GM12864 (cell line): ENCODE results near the gene SPDYE4.

ENCODE experiments used
- DNase-seq: peaks from one replicate; pipeline ENCODE4 v3.0.0-alpha.2; 2011; ENCODE audit warnings: low read depth
- H3K4me3 ChIP-seq: 2 replicates; pipeline ENCODE4 v1.5.1; 2011; ENCODE audit warnings: mild to moderate bottlenecking, low read depth, low read length, control low read depth
- TF ChIP-seq, protein P1 (sequence below): IDR thresholded peaks from 2 replicates; pipeline ENCODE4 v1.5.1; 2011; ENCODE audit warnings: low read depth, mild to moderate bottlenecking, moderate library complexity, low read length, control low read depth, inconsistent platforms; ENCODE audit errors: missing control alignments

SPDYE4 gene

DNA sequence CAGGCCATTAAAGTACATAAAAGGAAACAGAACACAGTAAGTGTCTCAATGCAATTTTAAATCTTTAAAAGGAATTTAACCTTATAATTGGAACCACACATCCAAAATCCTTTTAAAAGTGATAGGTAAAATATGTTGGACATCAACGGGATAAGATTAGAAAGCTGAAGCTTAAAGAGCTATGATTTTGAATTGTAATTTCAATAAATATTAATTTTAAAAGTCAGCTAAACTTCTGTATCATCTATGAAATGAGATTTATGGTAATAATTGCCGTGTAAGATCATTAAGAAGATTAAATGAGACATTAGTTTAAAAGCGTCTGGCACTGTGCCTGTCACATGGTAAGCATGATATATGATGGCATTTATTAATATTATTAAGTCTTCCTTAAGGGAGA lies 45.0 kb downstream of the SPDYE4 start:
- TF ChIP-seq, protein P1, sequence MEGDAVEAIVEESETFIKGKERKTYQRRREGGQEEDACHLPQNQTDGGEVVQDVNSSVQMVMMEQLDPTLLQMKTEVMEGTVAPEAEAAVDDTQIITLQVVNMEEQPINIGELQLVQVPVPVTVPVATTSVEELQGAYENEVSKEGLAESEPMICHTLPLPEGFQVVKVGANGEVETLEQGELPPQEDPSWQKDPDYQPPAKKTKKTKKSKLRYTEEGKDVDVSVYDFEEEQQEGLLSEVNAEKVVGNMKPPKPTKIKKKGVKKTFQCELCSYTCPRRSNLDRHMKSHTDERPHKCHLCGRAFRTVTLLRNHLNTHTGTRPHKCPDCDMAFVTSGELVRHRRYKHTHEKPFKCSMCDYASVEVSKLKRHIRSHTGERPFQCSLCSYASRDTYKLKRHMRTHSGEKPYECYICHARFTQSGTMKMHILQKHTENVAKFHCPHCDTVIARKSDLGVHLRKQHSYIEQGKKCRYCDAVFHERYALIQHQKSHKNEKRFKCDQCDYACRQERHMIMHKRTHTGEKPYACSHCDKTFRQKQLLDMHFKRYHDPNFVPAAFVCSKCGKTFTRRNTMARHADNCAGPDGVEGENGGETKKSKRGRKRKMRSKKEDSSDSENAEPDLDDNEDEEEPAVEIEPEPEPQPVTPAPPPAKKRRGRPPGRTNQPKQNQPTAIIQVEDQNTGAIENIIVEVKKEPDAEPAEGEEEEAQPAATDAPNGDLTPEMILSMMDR: no peak
- no peak overlapping the region for H3K4me3 ChIP-seq
- no peak for DNase-seq

DNA sequence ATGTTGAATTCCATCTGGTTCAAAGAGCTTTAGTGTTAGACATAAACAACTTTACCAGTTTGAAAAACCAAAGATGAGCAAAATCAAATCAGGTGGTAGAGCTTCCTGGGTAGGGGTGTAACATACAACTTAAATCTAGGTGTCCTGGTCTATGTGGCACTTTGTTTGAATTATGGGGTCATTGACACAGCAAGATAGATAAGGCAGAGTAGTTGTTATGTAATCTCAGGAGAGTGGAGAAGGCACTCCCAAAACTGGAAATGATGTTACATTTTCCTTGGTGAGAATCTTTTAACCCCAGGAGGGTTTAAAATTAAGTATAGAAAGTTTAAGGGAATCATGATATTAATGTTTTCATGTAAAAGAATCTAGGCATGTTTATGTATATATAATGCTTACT lies 45.6 kb downstream of the SPDYE4 start:
- TF ChIP-seq, protein P1: no peak
- H3K4me3 ChIP-seq: no peak overlapping the region
- DNase-seq: no peak

DNA sequence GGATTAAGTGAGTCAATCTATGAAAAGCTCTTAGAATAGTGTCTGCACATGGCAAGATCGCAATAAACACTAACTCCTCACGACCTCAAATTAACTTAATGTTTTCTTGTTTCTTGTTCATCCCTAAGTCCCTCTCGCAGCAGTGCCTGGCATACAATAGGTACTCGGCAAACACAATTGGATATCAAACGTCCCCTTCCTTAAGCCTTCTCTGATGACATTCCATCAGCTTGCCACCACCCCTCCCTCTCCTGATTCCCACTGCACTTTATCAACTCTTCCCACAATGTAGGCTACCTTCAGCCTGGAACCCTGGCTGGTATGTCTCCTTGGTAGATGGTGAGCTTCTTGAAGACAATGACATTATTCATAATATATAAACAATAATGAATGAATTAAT lies 47.1 kb downstream of the SPDYE4 start:
- TF ChIP-seq, protein P1: no peak
- DNase-seq: no peak
- H3K4me3 ChIP-seq: no peak overlapping the region

DNA sequence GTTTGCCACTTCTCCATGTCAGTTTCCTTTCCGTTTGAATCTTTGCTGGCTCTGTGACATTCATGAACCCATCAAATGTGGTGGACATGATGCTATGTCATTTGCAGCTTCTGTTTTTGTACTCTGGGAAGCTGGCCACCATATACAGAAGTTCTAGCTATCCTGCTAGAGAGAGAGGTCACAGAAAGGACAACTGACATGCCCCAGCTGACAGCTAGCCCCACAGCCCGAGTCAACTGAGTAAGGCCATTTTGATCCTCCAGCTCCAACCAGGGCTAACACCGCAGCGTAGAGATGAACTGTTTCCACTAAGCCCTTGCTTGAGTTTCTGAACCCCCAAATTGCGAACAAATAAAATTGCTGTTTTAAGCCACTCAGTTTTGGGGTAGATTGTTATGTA lies 47.5 kb downstream of the SPDYE4 start:
- H3K4me3 ChIP-seq: no peak overlapping the region
- TF ChIP-seq, protein P1: no peak
- no peak for DNase-seq

DNA sequence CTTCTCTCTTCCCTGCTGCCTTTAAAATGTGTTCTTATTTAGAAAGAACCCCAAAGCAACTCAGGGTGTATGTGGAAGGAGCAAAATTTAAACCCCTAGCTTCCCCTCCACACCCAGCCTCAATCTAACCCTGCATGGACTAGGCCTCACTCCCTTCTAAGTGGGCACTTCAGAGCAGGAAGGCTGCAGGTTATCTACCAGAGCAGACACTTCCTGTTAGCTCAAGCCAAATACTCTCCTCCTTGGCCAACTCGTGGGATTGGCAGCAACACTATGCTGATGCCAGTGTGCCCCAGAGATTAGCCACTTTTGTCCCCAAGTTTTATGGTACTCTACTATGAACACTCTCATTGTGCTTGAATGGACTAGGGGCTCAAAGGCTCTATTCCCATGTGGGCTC lies 49.3 kb downstream of the SPDYE4 start:
- TF ChIP-seq, protein P1: no peak
- no peak overlapping the region for H3K4me3 ChIP-seq
- DNase-seq: no peak

DNA sequence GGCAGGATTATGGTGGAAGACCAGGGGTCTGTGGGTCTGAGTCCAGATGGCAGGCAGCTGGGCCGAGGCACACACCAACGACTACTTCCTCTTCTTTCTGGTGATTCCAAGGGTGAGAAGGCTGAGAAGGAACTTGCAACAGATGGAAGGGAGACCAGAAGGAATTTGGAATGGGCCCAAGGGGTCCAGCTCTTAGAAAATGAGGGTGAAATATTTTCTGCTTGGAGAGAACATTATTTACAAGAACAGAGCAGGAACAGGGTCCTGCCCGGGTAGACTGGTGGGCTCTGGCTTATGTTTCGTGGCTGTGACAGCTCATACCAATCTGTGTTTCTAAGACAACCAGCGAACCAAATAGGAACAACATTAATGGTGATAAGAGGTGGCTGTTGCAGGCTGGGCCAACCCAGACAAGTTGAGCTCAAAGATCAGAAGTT lies 50.3 kb downstream of the SPDYE4 start:
- no peak overlapping the region for H3K4me3 ChIP-seq
- TF ChIP-seq, protein P1: no peak
- DNase-seq: no peak

DNA sequence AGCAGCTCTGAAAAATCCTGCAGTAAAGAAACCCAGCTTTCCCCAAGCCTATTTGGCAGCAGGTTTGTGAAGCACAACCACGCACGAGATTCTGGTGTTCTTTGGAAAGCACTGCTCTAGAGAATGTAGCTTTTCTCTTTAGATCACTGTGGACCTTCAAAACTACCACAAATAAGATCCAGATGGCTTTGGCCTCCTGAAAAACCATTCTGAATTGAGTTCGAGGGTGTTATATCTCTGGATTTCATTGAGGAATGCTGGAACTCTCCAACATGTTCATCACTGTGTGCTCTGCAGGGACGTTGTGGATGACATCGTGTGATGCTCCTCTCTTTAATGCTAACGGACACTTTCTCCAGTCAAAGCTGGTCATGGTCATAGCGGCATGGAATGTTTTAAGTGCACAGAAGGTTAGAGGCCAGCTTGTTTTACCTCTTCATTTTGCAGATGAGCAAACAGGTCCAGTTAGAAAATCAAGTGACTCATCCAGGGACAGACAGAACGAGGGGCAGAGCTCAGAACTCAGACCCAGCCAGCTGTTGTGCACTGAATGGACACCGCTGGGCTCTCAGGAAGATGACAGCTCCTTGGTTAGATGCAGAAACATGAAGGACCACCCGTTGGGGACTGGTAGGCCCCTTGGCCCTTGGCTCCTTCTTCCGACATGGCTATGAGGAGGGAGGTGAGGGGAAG lies 50.9 kb downstream of the SPDYE4 start:
- no peak overlapping the region for H3K4me3 ChIP-seq
- no peak for DNase-seq
- TF ChIP-seq, protein P1: no peak
